ENCODE data around the gene MT1G. TPM values are rescaled to one million over a fixed set of nuclear protein-coding genes. Genes with fewer than 3 reads are reported as not detected.
A peak's percentile ranks its signal among the peaks of the same experiment; 100 is the strongest.
"Not testable (repeated sequence)": the region's sequence is repeated elsewhere in the genome, so short reads cannot be mapped to it uniquely, and the experiment has no call there.

MT1G gene
- total RNA-seq, 2 donors from 2014 or later = 0.85 TPM; not detected in 1

DNA sequence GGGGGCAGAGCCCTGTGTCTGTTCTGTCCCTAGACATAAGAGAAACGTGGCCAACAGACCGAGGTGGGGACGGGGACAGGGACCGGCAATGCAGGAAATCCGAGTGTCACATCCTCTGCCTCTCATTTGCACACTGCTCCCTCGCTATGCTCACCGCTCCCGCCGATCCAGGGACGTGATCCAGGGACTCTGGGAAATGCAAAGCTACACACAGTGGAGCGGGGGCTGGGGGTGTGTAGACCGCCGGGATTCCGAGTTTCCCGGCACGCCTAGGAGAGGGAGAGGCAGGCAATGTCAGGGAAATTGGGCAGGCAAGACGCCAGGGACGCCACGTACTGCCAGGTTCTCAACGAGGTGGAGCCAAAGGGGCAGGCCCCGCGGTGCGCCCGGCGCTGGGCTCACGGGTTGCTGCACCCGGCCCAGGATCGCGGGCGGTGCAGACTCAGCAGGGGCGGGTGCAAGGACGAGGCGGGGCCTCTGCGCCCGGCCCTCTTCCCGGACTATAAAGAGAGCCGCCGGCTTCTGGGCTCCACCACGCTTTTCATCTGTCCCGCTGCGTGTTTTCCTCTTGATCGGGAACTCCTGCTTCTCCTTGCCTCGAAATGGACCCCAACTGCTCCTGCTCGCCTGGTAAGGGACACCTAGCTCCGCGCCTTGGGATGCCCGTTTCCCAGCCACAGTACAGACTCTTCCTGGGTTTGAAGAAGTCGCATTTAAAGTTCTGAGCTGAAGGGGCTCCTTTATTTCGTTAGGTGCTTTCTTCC, 14.3 kb upstream of the MT1G start, which contains the start of gene MT1X:
TSS of gene MT1X (plus strand) at position 532 of the 764 bp plus-strand sequence. CDS start at position 603, 71 bp downstream.
- Mint-ChIP-seq H3K27me3 (no peaks in the 10 kb centered on the region), H3K4me3 (peak within 1 kb of the TSS; percentile 92), H3K27ac (peak within 1 kb of the TSS; percentile 94), H3K4me1 (peaks cover 12% of the 10 kb centered on the region), H3K36me3 (ENCODE audit: low read depth) (no peaks in the 10 kb centered on the region)
- peak; percentile 71 to 87 (median 78) for DNase-seq
- no peaks in the 10 kb centered on the region for H3K9me3 ChIP-seq (ENCODE audit: control insufficient read depth, low read length, poor library complexity, severe bottlenecking)
- ATAC-seq = peak; percentile 99

GRCh38 chr16:56679818-56680217, 12.0 kb upstream of the MT1G start:
- DNase-seq (no peak), ATAC-seq (no peak)
- H3K4me3 Mint-ChIP-seq = no peak overlapping the region
- peaks cover 15% of the 10 kb centered on the region for H3K4me1 Mint-ChIP-seq
- H3K36me3 Mint-ChIP-seq (ENCODE audit: low read depth) = no peaks in the 10 kb centered on the region
- peaks cover 10% of the 10 kb centered on the region for H3K27me3 Mint-ChIP-seq
- H3K27ac Mint-ChIP-seq = no peak overlapping the region
- no peaks in the 10 kb centered on the region for H3K9me3 ChIP-seq (ENCODE audit: control insufficient read depth, low read length, poor library complexity, severe bottlenecking)

GRCh38 chr16:56679078-56679730, 11.3 kb upstream of the MT1G start:
- H3K4me1 Mint-ChIP-seq = peaks cover 13% of the 10 kb centered on the region

DNA sequence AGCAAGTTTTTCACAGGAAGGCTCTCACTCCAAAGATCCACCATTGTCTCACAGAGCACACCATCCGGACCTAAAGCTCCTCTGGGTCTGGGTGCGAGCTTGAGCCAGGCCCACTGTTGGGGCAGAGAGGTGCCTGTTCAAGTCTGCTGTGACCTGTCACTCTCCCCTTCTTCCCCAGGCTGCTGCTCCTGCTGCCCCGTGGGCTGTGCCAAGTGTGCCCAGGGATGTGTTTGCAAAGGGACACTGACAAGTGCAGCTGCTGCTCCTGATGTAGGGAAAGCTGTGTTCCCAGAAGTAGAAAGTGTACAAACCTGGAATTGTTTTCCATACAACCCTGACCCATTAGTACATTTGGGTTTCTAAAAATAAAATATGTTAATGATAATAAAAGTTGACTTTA, 9.6 kb upstream of the MT1G start:
- H3K4me3 Mint-ChIP-seq = no peak overlapping the region
- DNase-seq (no peak), ATAC-seq (no peak)
- H3K27ac Mint-ChIP-seq = no peak overlapping the region
- H3K4me1 Mint-ChIP-seq = peaks cover 6% of the 10 kb centered on the region
- H3K36me3 Mint-ChIP-seq (ENCODE audit: low read depth) = no peaks in the 10 kb centered on the region
- peaks cover 24% of the 10 kb centered on the region for H3K27me3 Mint-ChIP-seq
- H3K9me3 ChIP-seq (ENCODE audit: control insufficient read depth, low read length, poor library complexity, severe bottlenecking) = no peaks in the 10 kb centered on the region

More at GRCh38 chr16:56679078-56679730, 11.3 kb upstream of the MT1G start:
- peaks cover 13% of the 10 kb centered on the region for H3K27me3 Mint-ChIP-seq
- H3K27ac Mint-ChIP-seq = no peak overlapping the region
- no peaks in the 10 kb centered on the region for H3K9me3 ChIP-seq (ENCODE audit: control insufficient read depth, low read length, poor library complexity, severe bottlenecking)
- H3K36me3 Mint-ChIP-seq (ENCODE audit: low read depth) = no peaks in the 10 kb centered on the region
- H3K4me3 Mint-ChIP-seq = no peak overlapping the region
- ATAC-seq (no peak), DNase-seq (no peak)

GRCh38 chr16:56675685-56676210, 7.9 kb upstream of the MT1G start:
- peak overlapping the region; percentile 89 for H3K27ac Mint-ChIP-seq
- peak overlapping the region; percentile 83 for H3K4me3 Mint-ChIP-seq
- H3K4me1 Mint-ChIP-seq = peaks cover 6% of the 10 kb centered on the region
- ATAC-seq (peak; percentile 80), DNase-seq (no peak)
- peaks cover 30% of the 10 kb centered on the region for H3K27me3 Mint-ChIP-seq
- no peaks in the 10 kb centered on the region for H3K9me3 ChIP-seq (ENCODE audit: control insufficient read depth, low read length, poor library complexity, severe bottlenecking)
- no peaks in the 10 kb centered on the region for H3K36me3 Mint-ChIP-seq (ENCODE audit: low read depth)

- not testable (repeated sequence) for H3K36me3 Mint-ChIP-seq (ENCODE audit: low read depth)
- peaks cover 42% of the 10 kb centered on the region for H3K27me3 Mint-ChIP-seq
These were observed 6.7 kb upstream of the MT1G start for GRCh38 chr16:56674570-56674969.

DNA sequence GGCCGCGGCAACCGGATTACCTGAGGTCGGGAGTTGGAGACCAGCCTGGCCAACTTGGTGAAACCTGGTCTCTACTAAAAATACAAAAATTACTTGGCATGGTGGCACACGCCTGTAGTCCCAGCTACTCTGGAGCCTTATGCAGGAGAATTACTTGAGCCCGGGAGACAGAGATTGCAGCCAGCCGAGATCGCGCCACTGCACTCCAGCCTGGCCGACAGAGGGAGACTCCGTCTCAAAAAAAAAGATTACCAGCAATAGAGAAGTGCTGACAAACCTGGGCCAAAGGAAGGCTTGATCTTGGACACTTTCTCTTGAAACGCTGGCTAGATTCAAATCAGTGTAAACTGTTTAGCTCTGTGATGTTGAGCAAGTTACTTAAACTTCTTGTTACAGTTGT, 6.1 kb upstream of the MT1G start:
- Mint-ChIP-seq H3K4me3 (peak overlapping the region; percentile 9), H3K4me1 (peaks cover 12% of the 10 kb centered on the region), H3K27me3 (peaks cover 49% of the 10 kb centered on the region), H3K27ac (no peak overlapping the region), H3K36me3 (ENCODE audit: low read depth) (no peaks in the 10 kb centered on the region)
- ATAC-seq (peak; percentile 60), DNase-seq (no peak)
- H3K9me3 ChIP-seq (ENCODE audit: control insufficient read depth, low read length, poor library complexity, severe bottlenecking) = no peaks in the 10 kb centered on the region

More at GRCh38 chr16:56674570-56674969, 6.7 kb upstream of the MT1G start:
- not testable (repeated sequence) for H3K27ac Mint-ChIP-seq; H3K9me3 ChIP-seq (ENCODE audit: control insufficient read depth, low read length, poor library complexity, severe bottlenecking); H3K4me1 Mint-ChIP-seq; ATAC-seq; DNase-seq; H3K4me3 Mint-ChIP-seq

DNA sequence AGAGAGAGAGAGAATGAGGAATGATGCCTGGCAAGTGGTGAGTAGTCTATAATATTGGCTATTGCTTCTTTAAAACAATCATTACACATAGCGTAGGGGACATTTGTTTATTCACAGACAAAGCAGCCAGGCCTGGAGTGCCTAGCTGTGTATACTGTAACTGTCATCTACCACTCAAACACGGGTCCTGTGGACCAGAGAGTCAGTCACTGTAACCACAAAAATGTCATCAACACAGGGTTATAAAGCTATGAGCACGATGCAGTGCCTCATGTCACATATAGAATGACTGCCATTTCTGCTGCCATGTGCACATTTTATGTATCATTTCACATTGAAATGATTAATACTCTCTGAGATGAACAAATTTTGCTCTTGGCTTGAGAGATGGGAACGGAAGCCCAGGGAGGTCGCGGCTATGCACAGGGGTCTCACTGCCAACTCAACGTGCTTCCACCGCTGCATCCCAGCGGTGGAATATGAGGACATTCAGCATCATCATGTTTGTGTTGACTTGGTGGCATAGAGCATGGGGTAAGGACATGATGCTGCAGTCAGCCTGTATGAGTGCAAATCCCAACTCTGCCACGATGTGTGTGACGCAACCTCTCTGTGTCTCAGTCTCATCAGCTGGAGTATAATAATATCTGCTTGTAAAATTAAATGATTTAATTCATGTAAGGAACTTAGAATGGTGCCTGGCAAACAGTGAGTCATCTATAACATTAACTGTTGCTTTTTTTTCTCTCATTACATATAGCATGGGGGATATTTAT, 5.1 kb upstream of the MT1G start:
- H3K9me3 ChIP-seq (ENCODE audit: control insufficient read depth, low read length, poor library complexity, severe bottlenecking) = no peaks in the 10 kb centered on the region
- Mint-ChIP-seq H3K36me3 (ENCODE audit: low read depth) (peaks cover 2% of the 10 kb centered on the region), H3K4me3 (no peak overlapping the region), H3K27me3 (peaks cover 58% of the 10 kb centered on the region), H3K4me1 (peaks cover 18% of the 10 kb centered on the region), H3K27ac (no peak overlapping the region)
- DNase-seq (no peak), ATAC-seq (no peak)

- ATAC-seq; H3K36me3 Mint-ChIP-seq (ENCODE audit: low read depth); H3K27ac Mint-ChIP-seq; DNase-seq; H3K9me3 ChIP-seq (ENCODE audit: control insufficient read depth, low read length, poor library complexity, severe bottlenecking); H3K4me3 Mint-ChIP-seq: not testable (repeated sequence)
- Mint-ChIP-seq H3K27me3 (peaks cover 66% of the 10 kb centered on the region), H3K4me1 (peaks cover 21% of the 10 kb centered on the region)
These were observed 4.3 kb upstream of the MT1G start for GRCh38 chr16:56672171-56672570.

DNA sequence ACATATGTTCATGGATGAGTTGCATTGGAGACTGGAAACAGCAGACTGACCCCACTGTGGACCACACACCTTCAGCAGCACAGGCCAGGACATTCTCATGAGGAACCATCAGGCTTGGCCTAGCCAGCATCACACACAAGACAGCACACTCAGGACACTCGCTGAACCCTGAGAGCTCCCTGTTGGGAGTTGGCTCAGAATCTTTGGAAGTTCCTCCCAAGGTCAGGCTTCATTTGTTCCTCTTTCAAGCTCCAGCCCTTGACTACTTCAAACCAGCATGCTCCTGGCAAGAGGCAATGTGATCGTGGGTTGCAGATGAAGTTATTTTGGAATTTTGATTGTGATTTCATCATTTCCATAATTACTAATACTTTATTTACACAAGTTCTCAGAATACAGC, 3.8 kb upstream of the MT1G start:
- not testable (repeated sequence) for H3K27ac Mint-ChIP-seq; DNase-seq; H3K36me3 Mint-ChIP-seq (ENCODE audit: low read depth); ATAC-seq; H3K9me3 ChIP-seq (ENCODE audit: control insufficient read depth, low read length, poor library complexity, severe bottlenecking); H3K4me3 Mint-ChIP-seq
- peaks cover 67% of the 10 kb centered on the region for H3K27me3 Mint-ChIP-seq
- H3K4me1 Mint-ChIP-seq = peaks cover 21% of the 10 kb centered on the region

GRCh38 chr16:56670620-56670934, 2.7 kb upstream of the MT1G start:
- H3K9me3 ChIP-seq (ENCODE audit: control insufficient read depth, low read length, poor library complexity, severe bottlenecking) = no peaks in the 10 kb centered on the region
- DNase-seq = no peak
- H3K4me1 Mint-ChIP-seq = peaks cover 20% of the 10 kb centered on the region
- no peak overlapping the region for H3K4me3 Mint-ChIP-seq
- H3K27me3 Mint-ChIP-seq = peaks cover 65% of the 10 kb centered on the region
- no peak for ATAC-seq
- H3K27ac Mint-ChIP-seq = no peak overlapping the region
- peaks cover 2% of the 10 kb centered on the region for H3K36me3 Mint-ChIP-seq (ENCODE audit: low read depth)

DNA sequence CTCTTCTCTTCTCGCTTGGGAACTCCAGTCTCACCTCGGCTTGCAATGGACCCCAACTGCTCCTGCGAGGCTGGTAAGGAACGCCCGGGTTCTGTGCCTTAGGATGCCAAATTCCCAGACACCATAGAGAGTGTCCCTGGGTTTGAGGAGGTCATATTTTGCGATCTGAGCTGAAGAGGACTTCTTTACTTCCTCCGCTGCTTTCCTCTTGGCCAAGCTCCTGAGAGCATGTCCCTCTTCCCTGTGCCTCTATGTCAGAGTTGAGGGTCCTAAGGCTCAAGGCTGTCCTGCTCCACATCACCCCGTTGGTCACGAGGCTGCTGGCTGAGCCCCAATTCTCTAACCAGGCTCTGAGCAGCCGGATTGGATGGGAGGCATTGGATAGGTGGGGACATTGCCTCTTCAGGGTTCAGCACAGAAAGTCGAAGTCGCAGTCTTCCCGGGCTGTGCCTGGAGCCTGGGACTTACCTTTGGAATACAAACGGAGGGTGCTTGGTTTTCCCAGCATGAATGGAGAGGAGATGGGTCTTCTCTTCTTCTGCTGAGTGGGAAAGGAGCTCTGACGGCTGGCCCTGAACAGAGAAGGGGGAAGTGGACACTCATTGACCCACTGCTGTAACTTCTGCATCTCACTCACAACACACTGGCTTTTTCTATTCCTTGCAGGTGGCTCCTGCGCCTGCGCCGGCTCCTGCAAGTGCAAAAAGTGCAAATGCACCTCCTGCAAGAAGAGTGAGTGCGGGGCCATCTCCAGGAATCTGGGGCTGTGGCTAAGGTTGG, 2.2 kb upstream of the MT1G start:
- ATAC-seq (no peak), DNase-seq (no peak)
- peaks cover 18% of the 10 kb centered on the region for H3K4me1 Mint-ChIP-seq
- peak overlapping the region; percentile 31 for H3K4me3 Mint-ChIP-seq
- no peaks in the 10 kb centered on the region for H3K9me3 ChIP-seq (ENCODE audit: control insufficient read depth, low read length, poor library complexity, severe bottlenecking)
- H3K27ac Mint-ChIP-seq = no peak overlapping the region
- peaks cover 60% of the 10 kb centered on the region for H3K27me3 Mint-ChIP-seq
- peaks cover 2% of the 10 kb centered on the region for H3K36me3 Mint-ChIP-seq (ENCODE audit: low read depth)

All from T-helper 17 cell (primary cell).